PC-9 (cell line): Measurements from ENCODE around the gene PDE4B. TPM values are rescaled to one million over a fixed set of nuclear protein-coding genes. Genes with fewer than 3 reads are reported as not detected.

ENCODE experiments used
- BruUV-seq: library from RNA; stranded (reverse); fragments of 400-500 nt; replicated peaks from 2 replicates; lab custom pipeline; 2021; lab: Mats Ljungman, UMichigan
- CTCF ChIA-PET: fragments of 300-600 bp; sonication (Branson Sonifier 250); formaldehyde crosslinking; loops from one replicate; lab custom pipeline; 2022; ENCODE audit warnings: antibody characterized with exemption; lab: Charles Lee
- POLR2A ChIA-PET: fragments of 300-600 bp; sonication (Branson Sonifier 250); formaldehyde crosslinking; loops from one replicate; lab custom pipeline; 2022; ENCODE audit warnings: antibody characterized with exemption; ENCODE audit not compliant: unreplicated experiment; lab: Charles Lee
- DNase-seq, 2 experiments: peaks; one replicate each; pipeline versions ENCODE4 v3.0.0 to v3.0.0-alpha.2; 2015 to 2022; ENCODE audit warnings: mixed read lengths in 1 of 2
- H2AFZ ChIP-seq: fragments of 200-600 bp; sonication (generic); 2 replicates; pipeline ENCODE4 v1.8.1; 2017; ENCODE audit warnings: antibody characterized with exemption
- H3F3A ChIP-seq: fragments of 200-600 bp; sonication (generic); 2 replicates; pipeline ENCODE4 v1.8.1; 2017; ENCODE audit warnings: antibody characterized with exemption, mild to moderate bottlenecking, low read depth; ENCODE audit not compliant: insufficient read depth
- H3K27ac ChIP-seq: fragments of 200-600 bp; sonication (generic); 2 replicates; pipeline ENCODE4 v1.6.1; 2016; ENCODE audit warnings: mixed run types
- H3K27me3 ChIP-seq: fragments of 200-600 bp; sonication (generic); 2 replicates; pipeline ENCODE4 v1.6.1; 2016; ENCODE audit warnings: low read depth, mixed run types; ENCODE audit not compliant: insufficient read depth
- H3K36me3 ChIP-seq: fragments of 200-600 bp; sonication (generic); 2 replicates; pipeline ENCODE4 v1.6.1; 2016; ENCODE audit warnings: low read depth, mixed run types
- H3K4me1 ChIP-seq: fragments of 200-600 bp; sonication (generic); replicated peaks from 2 replicates; pipeline ENCODE4 v1.6.1; 2016; ENCODE audit warnings: mixed run types; ENCODE audit not compliant: insufficient read depth
- H3K4me2 ChIP-seq: fragments of 200-600 bp; sonication (generic); 2 replicates; pipeline ENCODE4 v1.6.1; 2017; ENCODE audit warnings: mixed run types
- H3K4me3 ChIP-seq: fragments of 200-600 bp; sonication (generic); 2 replicates; pipeline ENCODE4 v1.6.1; 2016; ENCODE audit warnings: mixed run types
- H3K79me2 ChIP-seq: fragments of 200-600 bp; sonication (generic); 2 replicates; pipeline ENCODE4 v1.6.1; 2017; ENCODE audit warnings: low read depth, mixed run types
- H3K9me2 ChIP-seq: fragments of 200-600 bp; sonication (generic); 2 replicates; pipeline ENCODE4 v1.8.1; 2017; ENCODE audit warnings: mild to moderate bottlenecking; ENCODE audit not compliant: insufficient read depth
- H3K9me3 ChIP-seq: fragments of 200-600 bp; sonication (generic); 2 replicates; pipeline ENCODE4 v1.8.1; 2016; ENCODE audit warnings: low read depth; ENCODE audit not compliant: insufficient read depth
- H4K20me1 ChIP-seq: fragments of 200-600 bp; sonication (generic); 2 replicates; pipeline ENCODE4 v1.8.1; 2017; ENCODE audit not compliant: insufficient read depth
- CTCF ChIP-seq: fragments of 200-600 bp; sonication (generic); conservative IDR thresholded peaks from 2 replicates; pipeline ENCODE4 v1.6.1; 2017; ENCODE audit warnings: mixed run types, antibody characterized with exemption, mild to moderate bottlenecking, moderate library complexity
- EZH2 ChIP-seq: fragments of 200-600 bp; sonication (generic); IDR thresholded peaks from 2 replicates; pipeline ENCODE4 v1.8.0; 2017; ENCODE audit warnings: antibody characterized with exemption, low read depth
- intact Hi-C: fragments of 100-400 bp; cut with micrococcal nuclease; formaldehyde crosslinking; loops from one replicate; pipeline ENCODE4 v1.10.0; 2022; ENCODE audit not compliant: unreplicated experiment
- total RNA-seq: library from RNA; stranded (reverse); gene quantifications from 2 replicates; pipeline ENCODE4 v1.2.3, GENCODE V29; 2021

The PDE4B gene
- total RNA-seq, 1 experiment from 2014 or later = 1.3 TPM

GRCh38 chr1:65939191-65939590, 146.5 kb downstream of the PDE4B start:
- CTCF ChIA-PET = no interaction called here
- BruUV-seq = no TSS peak
- TF ChIP-seq EZH2 = no peak
- TF ChIP-seq CTCF = no peak

GRCh38 chr1:65939636-65940035, 146.9 kb downstream of the PDE4B start:
- intact Hi-C loops = loop anchor here (10.0 kb wide), 1 partner anchor 725 kb away; no protein-coding TSS in a partner anchor
- Histone ChIP-seq H3K27ac (no peak overlapping the region), H3K27me3 (no peaks in the 10 kb centered on the region), H3K9me3 (no peaks in the 10 kb centered on the region), H3K4me1 (no peaks in the 10 kb centered on the region), H3F3A (no peaks in the 10 kb centered on the region), H3K36me3 (no peaks in the 10 kb centered on the region), H3K4me2 (no peak overlapping the region), H3K4me3 (no peak overlapping the region), H2AFZ (no peak overlapping the region), H4K20me1 (no peaks in the 10 kb centered on the region), H3K9me2 (no peaks in the 10 kb centered on the region), H3K79me2 (no peaks in the 10 kb centered on the region)
- no peak for DNase-seq
- ChIA-PET POLR2A (no interaction called here), CTCF (no interaction called here)
- TF ChIP-seq EZH2 (no peak), CTCF (no peak)
- BruUV-seq = no TSS peak

More at GRCh38 chr1:65939191-65939590, 146.5 kb downstream of the PDE4B start:
- Histone ChIP-seq H4K20me1 (no peaks in the 10 kb centered on the region), H3K9me2 (no peaks in the 10 kb centered on the region), H3K4me2 (no peak overlapping the region), H3K79me2 (no peaks in the 10 kb centered on the region), H3K27me3 (no peaks in the 10 kb centered on the region), H3K9me3 (no peaks in the 10 kb centered on the region), H3K27ac (no peak overlapping the region), H2AFZ (no peak overlapping the region), H3K36me3 (no peaks in the 10 kb centered on the region), H3K4me3 (no peak overlapping the region), H3K4me1 (no peaks in the 10 kb centered on the region), H3F3A (no peaks in the 10 kb centered on the region)
- POLR2A ChIA-PET = no interaction called here
- no peak for DNase-seq
- intact Hi-C loops = no loop called here

- no peaks in the 10 kb centered on the region for H3K9me2 ChIP-seq
- no peaks in the 10 kb centered on the region for H3K36me3 ChIP-seq
- no peak overlapping the region for H3K27ac ChIP-seq
- no peak overlapping the region for H3K4me2 ChIP-seq
- no peaks in the 10 kb centered on the region for H3K79me2 ChIP-seq
- H3K4me3 ChIP-seq = no peak overlapping the region
- CTCF ChIA-PET = no interaction called here
- no peak for DNase-seq
- no peaks in the 10 kb centered on the region for H4K20me1 ChIP-seq
- no peaks in the 10 kb centered on the region for H3K9me3 ChIP-seq
- POLR2A ChIA-PET = no interaction called here
- no peak overlapping the region for H2AFZ ChIP-seq
- intact Hi-C loops = loop anchor here (10.0 kb wide), 1 partner anchor 725 kb away; no protein-coding TSS in a partner anchor
- H3K27me3 ChIP-seq = no peaks in the 10 kb centered on the region
- no peaks in the 10 kb centered on the region for H3K4me1 ChIP-seq
- BruUV-seq = no TSS peak
- TF ChIP-seq EZH2 (no peak), CTCF (no peak)
- H3F3A ChIP-seq = no peaks in the 10 kb centered on the region
Measured at GRCh38 chr1:65940126-65940525, 147.4 kb downstream of the PDE4B start.
